HG02610 (cell line): ENCODE measurements around the gene LCP2.

Experiments
- ATAC-seq: cut with Tn5 transposase; IDR thresholded peaks from one replicate; pipeline ENCODE4 v1.9.1; 2021; ENCODE audit warnings: mild to moderate bottlenecking, moderate library complexity; ENCODE audit not compliant: unreplicated experiment

The LCP2 gene

GRCh38 chr5:170276140-170276539 lies 21.4 kb downstream of the LCP2 start:
- no peak for ATAC-seq

GRCh38 chr5:170275376-170275994 lies 22.1 kb downstream of the LCP2 start:
- ATAC-seq, result no peak

DNA sequence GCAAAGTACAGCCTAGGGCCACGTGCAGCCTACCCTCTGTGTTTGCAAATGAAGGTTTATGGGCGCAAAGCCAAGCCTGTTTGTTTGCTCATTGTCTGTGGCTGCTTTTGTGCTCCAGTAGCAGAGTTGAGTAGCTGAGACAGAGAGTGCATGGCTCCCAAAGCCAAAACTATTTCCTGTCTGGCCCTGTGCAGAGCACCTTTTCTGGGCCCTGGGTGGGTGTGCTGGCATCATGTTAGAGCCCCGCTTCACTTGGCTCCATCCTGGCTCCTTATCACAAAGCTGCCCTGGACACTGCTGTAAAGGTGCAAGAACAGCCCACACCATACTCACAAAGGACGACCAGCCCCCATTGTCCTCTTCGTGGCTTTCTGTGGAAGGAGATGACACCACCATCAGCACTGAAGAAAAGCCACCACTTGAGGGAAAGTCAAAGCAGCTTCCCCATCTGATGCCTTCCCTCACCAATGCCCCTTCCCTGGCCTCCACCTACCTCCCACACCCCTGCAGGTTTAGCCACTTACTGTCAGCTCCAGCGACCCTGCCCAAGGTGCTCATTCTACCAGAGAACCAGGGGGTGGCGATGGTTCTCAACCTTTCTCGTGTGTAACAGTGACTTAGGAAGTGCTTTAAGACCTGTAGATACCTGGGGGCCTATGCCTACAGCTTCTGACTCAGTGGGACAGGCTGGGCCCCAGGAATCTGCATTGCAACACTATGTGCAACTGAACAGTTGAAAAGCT lies 23.4 kb downstream of the LCP2 start:
- ATAC-seq, result no peak

GRCh38 chr5:170270293-170271069 lies 27.1 kb downstream of the LCP2 start:
- no peak for ATAC-seq

DNA sequence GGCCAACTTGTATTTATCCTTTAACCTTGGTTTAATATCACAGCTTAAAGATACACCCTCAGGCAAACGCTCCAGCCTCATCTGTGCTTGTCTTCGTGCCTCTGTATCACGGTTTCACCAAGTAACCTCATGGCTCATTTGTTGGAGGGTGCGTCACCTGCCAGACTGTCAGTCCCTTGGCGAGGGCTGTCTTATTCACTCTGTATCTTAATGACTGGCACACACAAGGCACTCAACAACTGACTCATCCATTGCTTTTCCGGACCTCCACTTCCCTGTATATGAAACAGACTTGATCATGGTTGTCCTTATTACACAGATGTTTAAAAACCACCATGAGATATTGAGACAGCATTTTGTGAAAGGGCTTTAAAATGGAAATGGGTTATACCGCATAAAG lies 28.0 kb downstream of the LCP2 start:
- no peak for ATAC-seq

- ATAC-seq, result no peak
Measured at GRCh38 chr5:170268884-170269283, 28.7 kb downstream of the LCP2 start.

GRCh38 chr5:170268153-170268689 lies 29.4 kb downstream of the LCP2 start:
- no peak for ATAC-seq

DNA sequence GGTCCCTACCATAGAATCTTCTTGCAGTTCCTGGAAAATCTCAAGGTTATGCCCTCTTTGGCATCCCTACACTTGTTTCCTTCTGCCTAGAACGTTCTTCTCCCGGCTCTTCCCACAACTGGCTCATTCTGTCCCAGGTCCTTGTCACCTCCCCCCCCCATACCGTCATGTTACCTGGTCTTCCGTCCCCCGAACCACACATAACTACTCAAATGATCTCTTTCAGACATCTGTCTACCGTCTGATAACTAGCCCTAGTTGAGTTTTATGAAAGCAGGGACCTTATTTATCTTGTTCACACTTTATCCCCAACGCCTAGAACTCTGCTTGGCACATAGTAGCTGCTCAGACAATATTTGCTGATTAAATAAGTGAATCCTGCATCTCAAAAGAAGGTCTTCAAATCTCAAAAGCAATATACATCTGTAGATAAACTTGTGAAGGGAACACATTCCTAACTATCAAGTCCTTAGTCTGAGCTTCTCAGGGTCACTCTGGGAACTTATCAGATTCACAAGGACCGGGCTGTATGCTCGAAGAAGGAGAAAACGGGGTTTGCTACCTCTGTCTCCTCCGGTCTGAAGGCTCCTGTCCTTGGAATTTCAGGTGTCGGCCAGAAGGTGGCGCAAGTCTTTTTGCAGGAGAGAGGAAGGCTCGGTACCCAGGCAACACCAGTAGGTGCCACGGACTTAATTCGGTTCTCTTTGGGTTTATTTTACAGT lies 30.0 kb downstream of the LCP2 start:
- ATAC-seq, result peak; percentile 72

- ATAC-seq, result no peak
Measured at GRCh38 chr5:170266570-170267381, 30.8 kb downstream of the LCP2 start.

DNA sequence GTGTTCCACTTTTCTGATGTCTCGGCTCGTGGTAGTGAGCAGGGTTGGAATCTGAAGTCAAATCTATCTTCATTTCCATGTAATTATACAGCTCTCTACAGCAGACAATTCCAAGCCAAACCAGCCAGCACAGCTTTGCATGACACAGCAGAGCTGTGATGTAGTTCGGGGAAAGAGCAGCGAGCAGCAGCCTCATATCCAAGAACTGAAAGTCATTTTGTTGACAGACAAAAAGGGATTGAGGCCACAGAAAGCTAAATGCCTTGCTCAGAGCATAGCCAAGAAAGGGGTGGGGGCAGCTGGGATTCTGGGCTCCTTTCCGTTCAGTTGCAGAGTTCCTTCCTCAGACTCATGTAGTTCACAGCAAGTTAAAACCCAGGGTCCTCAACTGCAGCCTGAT lies 32.1 kb downstream of the LCP2 start:
- no peak for ATAC-seq

DNA sequence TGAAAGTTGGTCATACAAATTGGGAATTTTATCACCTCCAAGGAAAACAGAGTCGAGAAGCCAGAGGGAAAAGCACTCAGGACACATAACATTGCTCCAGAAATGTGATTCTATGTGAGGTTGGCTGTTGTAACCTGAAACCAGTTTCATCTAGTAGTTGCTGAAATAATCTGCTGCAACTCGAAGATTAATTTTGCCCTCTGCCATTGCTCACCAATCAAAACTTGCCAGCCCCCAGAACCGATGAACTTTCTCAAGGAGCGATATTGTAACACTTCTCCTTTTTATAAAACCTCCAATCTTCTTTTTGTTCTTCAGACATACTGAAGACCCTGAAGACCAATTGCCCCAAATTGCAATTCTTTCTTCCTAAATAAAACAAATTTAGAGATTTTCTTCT lies 33.7 kb downstream of the LCP2 start:
- ATAC-seq, result no peak

DNA sequence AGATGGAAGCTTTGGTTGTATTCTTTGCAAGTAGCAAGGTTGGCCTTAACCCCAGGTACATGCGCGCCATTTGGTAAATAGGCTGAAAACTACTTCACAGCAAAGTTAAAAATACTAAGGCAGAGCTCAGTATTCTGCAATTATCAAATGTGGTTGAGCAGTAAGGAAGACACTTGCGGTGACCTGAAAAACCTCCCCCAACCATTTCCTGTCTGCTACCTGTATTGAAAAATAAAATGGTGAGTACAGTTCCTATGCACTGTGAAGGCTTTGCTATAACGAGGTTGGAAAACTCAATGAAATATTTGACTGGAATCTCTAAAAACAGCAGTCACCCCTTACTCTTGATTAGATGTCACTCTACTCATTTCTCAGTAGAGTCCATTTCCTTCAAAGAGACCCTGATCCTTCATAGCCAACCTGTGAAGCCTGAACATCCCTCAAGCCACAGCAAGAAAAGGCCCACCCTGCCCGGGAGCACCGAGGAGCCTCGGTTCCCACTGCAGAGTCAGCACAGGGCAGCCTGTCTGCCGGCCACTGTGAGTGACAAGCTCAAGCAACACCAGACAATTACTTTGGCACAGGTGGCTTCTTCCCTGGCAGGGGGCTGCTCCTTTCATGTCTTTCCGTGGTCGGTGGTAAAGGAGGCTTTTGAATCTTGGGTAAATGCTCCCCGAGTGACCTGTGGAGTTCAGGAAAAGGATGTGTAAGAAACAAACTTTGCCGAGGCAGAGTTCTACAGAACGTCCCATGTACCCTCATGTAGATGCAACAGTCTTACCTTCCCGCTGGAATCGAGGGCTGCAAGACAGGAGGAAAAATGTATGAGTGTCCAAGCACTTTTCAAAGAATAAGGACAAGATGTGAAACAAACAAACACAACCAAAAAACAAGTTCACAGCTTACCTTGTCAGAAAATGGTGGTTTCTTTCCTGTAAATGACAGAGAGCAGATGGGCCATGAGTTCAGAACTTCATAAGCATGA lies 35.2 kb downstream of the LCP2 start:
- no peak for ATAC-seq

- ATAC-seq, result no peak
Measured at GRCh38 chr5:170261528-170262043, 36.0 kb downstream of the LCP2 start.

- no peak for ATAC-seq
Measured at GRCh38 chr5:170257370-170257769, 40.2 kb downstream of the LCP2 start.

- no peak for ATAC-seq
Measured at GRCh38 chr5:170256571-170256970, 41.0 kb downstream of the LCP2 start.

DNA sequence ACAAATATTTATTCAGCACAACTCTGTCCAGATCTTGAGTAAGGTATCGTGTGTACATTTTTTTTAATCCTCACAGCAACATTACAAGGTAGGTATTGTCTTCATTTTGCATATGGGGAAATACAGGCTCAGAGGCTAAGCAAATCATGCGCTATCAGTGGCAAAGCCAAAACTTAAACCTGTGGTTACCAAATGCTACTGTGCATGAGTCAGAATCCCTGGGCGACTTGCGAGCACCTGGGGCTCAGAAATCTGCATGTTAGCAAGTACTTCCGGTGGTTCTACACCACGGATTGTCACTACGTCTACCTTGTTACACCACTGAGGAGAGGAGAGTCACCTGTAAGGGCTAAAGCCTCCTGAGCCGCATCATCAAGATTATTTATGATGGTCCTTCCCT lies 43.5 kb downstream of the LCP2 start:
- ATAC-seq, result peak; percentile 91

DNA sequence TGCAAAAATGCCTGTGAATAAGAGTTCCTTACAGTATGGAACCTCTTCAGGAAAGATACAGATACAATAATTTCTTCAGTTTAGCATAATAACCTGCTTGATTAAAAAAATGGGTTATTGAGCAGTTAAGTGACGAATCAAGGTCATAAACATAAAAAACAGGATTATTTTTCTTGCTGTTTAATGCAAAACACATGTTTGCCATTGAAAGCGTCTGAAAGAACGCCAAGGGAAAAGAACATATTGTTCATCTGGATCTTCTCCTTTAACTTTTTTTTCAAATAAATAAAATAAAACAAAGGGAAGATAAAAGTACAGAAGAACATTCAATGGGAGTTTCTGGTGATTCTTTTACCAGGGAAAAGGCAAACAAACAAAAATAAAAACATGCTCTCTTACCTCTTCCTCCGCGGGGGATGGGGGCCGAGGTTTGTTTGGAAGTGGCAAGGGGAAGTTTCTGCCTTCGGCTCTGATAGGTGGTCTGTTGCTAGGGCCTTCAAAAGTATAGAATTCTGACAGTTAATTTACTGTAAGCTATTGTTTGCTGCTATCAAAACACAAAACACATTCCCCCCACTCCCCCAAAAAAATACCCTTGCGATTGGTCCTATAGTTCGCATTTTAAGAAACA lies 44.7 kb downstream of the LCP2 start:
- no peak for ATAC-seq

GRCh38 chr5:170252109-170252508 lies 45.5 kb downstream of the LCP2 start:
- ATAC-seq, result no peak
